ENCODE measurements around the gene CEP89. TPM values are rescaled to one million over a fixed set of nuclear protein-coding genes. Genes with fewer than 3 reads are reported as not detected.
"Not testable (repeated sequence)": the region's sequence is repeated elsewhere in the genome, so short reads cannot be mapped to it uniquely, and the experiment has no call there.

Gene CEP89
- total RNA-seq, 2 donors from 2014 or later, result 35.6 to 40.4 TPM

DNA sequence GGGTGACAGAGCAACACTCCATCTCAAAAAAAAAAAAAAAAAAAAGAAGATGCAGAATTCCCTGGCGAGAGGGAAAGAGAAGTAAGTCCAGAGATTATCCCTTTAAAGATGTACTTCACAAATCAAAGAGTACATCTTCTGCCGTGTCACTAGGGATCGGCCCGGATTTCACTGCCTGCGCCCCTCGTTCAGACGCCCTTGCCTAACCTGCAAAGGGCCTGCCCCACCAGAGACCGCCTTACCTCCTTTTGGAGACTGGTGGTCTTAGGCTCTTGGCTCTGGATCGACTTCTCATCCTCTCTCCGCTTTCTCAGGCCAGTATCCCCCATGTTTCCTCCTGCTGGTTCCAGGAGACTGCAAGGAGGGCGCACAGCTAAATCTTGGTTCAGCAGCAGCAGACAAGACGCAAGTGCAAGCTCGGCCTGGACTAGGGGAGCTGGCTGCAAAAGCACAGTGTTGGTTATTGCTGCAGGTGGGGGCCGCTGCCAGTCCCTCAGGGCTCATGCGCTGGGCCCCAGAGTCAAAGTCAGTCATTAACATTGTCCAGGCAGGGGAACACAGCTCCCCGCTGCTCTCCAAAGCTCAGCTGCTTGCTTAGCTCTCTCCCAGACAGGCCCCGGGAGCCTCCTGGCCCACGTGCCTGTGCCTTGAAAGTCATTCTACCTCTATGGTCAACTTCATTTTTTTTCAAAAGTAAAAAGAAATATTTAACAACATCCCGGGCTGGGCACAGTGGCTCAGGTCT is 103.4 kb downstream of the CEP89 start:
- no peaks in the 10 kb centered on the region for H3K36me3 ChIP-seq (ENCODE audit: control insufficient read depth, insufficient read depth, low read length)
- no peaks in the 10 kb centered on the region for H3K4me1 ChIP-seq (ENCODE audit: control insufficient read depth, insufficient read depth, low read length)
- TF ChIP-seq, protein P1, sequence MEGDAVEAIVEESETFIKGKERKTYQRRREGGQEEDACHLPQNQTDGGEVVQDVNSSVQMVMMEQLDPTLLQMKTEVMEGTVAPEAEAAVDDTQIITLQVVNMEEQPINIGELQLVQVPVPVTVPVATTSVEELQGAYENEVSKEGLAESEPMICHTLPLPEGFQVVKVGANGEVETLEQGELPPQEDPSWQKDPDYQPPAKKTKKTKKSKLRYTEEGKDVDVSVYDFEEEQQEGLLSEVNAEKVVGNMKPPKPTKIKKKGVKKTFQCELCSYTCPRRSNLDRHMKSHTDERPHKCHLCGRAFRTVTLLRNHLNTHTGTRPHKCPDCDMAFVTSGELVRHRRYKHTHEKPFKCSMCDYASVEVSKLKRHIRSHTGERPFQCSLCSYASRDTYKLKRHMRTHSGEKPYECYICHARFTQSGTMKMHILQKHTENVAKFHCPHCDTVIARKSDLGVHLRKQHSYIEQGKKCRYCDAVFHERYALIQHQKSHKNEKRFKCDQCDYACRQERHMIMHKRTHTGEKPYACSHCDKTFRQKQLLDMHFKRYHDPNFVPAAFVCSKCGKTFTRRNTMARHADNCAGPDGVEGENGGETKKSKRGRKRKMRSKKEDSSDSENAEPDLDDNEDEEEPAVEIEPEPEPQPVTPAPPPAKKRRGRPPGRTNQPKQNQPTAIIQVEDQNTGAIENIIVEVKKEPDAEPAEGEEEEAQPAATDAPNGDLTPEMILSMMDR (conservative IDR thresholded peaks at IDR 0.05), result no peak
- H3K9me3 ChIP-seq (ENCODE audit: control insufficient read depth, low read length), result no peaks in the 10 kb centered on the region
- no peak overlapping the region for H3K27ac ChIP-seq (ENCODE audit: low read depth, low read length)
- no peaks in the 10 kb centered on the region for H3K36me3 Mint-ChIP-seq (ENCODE audit: low read depth)
- H3K27me3 ChIP-seq (ENCODE audit: control insufficient read depth, insufficient read depth, low read length, poor library complexity, severe bottlenecking), result no peaks in the 10 kb centered on the region
- DNase-seq, result no peak
- H3K4me1 Mint-ChIP-seq, result peaks cover 3% of the 10 kb centered on the region
- WGBS, 2 experiments (ENCODE audit: insufficient coverage in 1 of 2, insufficient read length in 1 of 2), result 79 to 92% methylated on average over 13 to 19 of the region's 19 CpGs
- H3K9ac ChIP-seq (ENCODE audit: extremely low read depth, low read length, poor library complexity, severe bottlenecking), result no peak overlapping the region
- no peak overlapping the region for H3K4me3 Mint-ChIP-seq
- H3K27ac Mint-ChIP-seq, result no peak overlapping the region
- H3K9me3 Mint-ChIP-seq, result no peaks in the 10 kb centered on the region
- no peaks in the 10 kb centered on the region for H3K27me3 Mint-ChIP-seq (ENCODE audit: insufficient read depth)
- no peak overlapping the region for H3K4me3 ChIP-seq (ENCODE audit: low read length)

DNA sequence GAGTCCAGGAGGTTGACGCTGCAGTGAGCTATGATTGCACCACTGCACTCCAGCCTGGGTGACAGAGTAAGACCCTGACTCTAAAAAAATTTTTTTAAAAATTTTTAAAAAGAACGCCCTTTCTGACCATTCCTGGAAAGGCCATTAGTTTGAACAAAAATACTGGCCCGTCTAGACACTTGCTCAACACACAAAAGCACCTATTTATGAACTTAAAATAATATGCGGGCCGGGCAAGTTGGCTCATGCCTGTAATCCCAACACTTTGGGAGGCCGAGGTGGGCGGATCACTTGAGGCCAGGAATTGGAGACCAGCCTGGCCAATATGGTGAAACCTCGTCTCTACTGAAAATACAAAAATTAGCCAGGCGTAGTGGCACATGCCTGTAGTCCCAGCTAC is 104.3 kb downstream of the CEP89 start:
- not testable (repeated sequence) for DNase-seq; H3K4me1 Mint-ChIP-seq; H3K36me3 Mint-ChIP-seq (ENCODE audit: low read depth); H3K4me3 ChIP-seq (ENCODE audit: low read length); H3K9ac ChIP-seq (ENCODE audit: extremely low read depth, low read length, poor library complexity, severe bottlenecking); H3K9me3 Mint-ChIP-seq; H3K9me3 ChIP-seq (ENCODE audit: control insufficient read depth, low read length); H3K27me3 ChIP-seq (ENCODE audit: control insufficient read depth, insufficient read depth, low read length, poor library complexity, severe bottlenecking); H3K4me1 ChIP-seq (ENCODE audit: control insufficient read depth, insufficient read depth, low read length); H3K4me3 Mint-ChIP-seq; H3K27ac ChIP-seq (ENCODE audit: low read depth, low read length); H3K36me3 ChIP-seq (ENCODE audit: control insufficient read depth, insufficient read depth, low read length); H3K27ac Mint-ChIP-seq; H3K27me3 Mint-ChIP-seq (ENCODE audit: insufficient read depth)
- 94 to 96% methylated on average over 9 of the region's 9 CpGs for WGBS, 2 experiments (ENCODE audit: insufficient coverage in 1 of 2, insufficient read length in 1 of 2)

DNA sequence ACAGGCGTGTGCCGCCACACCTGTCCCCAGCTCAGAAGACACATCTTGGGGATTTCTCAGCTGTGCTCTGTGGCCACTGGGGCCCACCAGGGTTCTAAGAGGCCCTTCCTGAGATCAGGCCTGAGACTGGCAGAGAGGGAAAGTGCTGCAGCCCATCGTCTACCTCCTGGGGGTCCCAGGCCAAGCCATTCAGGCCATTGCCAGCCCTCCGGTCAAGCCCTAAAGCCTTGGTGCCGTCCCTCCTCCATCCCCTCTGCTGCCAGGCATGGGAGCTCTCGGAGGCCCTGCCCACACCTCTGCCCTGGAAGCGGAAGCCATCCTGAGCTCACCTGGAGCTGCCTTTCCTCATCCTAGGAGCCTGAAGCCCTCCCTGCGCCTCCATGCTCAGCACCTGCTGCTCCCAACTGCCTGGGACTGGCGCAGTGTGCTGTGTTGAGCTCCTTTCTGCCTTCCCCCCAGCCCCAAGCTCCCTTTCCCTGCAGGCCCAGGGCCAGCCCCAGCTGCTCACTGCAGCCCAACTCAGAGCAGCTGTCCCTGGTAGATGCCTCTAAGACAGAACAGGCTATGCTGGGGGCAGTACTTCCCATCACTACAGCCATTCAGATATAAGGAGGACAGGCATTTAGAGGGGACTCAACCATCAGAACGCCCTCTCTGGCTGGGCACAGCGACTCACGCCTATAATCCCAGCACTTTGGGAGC is 105.0 kb downstream of the CEP89 start:
- Histone ChIP-seq H3K9me3 (ENCODE audit: control insufficient read depth, low read length) (no peaks in the 10 kb centered on the region), H3K9ac (ENCODE audit: extremely low read depth, low read length, poor library complexity, severe bottlenecking) (no peak overlapping the region), H3K27ac (ENCODE audit: low read depth, low read length) (no peak overlapping the region), H3K27me3 (ENCODE audit: control insufficient read depth, insufficient read depth, low read length, poor library complexity, severe bottlenecking) (no peaks in the 10 kb centered on the region), H3K36me3 (ENCODE audit: control insufficient read depth, insufficient read depth, low read length) (no peaks in the 10 kb centered on the region), H3K4me3 (ENCODE audit: low read length) (no peak overlapping the region), H3K4me1 (ENCODE audit: control insufficient read depth, insufficient read depth, low read length) (no peaks in the 10 kb centered on the region)
- no peak overlapping the region for H3K4me3 Mint-ChIP-seq
- WGBS, 2 experiments (ENCODE audit: insufficient coverage in 1 of 2, insufficient read length in 1 of 2), result 91 to 92% methylated on average over 10 to 12 of the region's 12 CpGs
- H3K9me3 Mint-ChIP-seq, result no peaks in the 10 kb centered on the region
- TF ChIP-seq, protein P1 (conservative IDR thresholded peaks at IDR 0.05), result no peak
- DNase-seq, result no peak
- no peaks in the 10 kb centered on the region for H3K27me3 Mint-ChIP-seq (ENCODE audit: insufficient read depth)
- H3K27ac Mint-ChIP-seq, result no peak overlapping the region
- no peaks in the 10 kb centered on the region for H3K36me3 Mint-ChIP-seq (ENCODE audit: low read depth)
- peaks cover 3% of the 10 kb centered on the region for H3K4me1 Mint-ChIP-seq
